Endometrial microvascular endothelial cells (primary cell): Measurements from ENCODE around the gene CHAT. TPM values are rescaled to one million over a fixed set of nuclear protein-coding genes. Genes with fewer than 3 reads are reported as not detected.

Source experiments
- in situ Hi-C: cut with HindIII; loops from 2 replicates; pipeline ENCODE4 v1.10.0; 2017; ENCODE audit warnings: low sequenced_read_pairs, low pct_unique_long_range_greater_than_20kb; ENCODE audit errors: inconsistent ontology term
- total RNA-seq: library from RNA; depleted of rRNA; stranded (reverse); fragments of >200 nt; gene quantifications from one replicate; pipeline ENCODE4 v1.2.3, GENCODE V29; 2015; ENCODE audit errors: inconsistent ontology term

The CHAT gene
- total RNA-seq, 1 donor from 2014 or later = not detected

DNA sequence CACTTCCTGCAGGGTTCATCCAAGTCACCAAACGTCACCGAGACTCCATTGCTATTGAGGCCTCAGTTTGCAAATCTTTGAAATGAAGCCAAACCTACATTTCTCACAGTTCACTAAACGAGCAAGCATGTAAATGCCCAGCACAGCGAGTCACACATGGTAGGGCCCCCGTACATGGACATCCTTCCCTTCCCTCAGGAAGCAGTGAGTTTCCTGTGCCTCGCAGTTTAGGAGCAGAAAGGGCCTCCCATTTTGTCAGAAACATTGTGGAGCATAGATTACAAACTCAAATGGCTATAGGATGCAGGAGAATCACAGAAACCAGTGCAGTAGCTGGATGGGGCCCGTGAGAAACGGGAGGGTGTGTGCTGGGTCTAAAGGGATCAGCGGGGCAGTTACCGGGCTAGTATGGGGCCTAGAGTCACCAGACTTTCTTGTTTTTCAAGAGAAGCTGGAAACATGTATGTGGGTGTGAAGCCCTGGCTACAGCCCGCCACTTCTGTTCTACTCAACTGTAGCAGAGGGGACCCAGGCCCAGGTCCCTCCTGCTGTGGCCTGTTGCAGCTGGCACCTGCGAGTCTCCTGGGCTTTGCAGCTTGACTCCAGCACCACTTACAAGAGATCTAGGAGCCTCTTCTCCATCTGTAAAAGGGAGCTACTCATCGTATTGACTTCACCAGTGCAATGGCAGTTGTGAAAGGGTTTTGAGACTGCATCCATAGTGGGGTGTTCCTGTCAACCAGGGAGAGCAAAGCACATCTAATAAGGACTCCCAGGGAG is 17.9 kb upstream of the CHAT start:
- in situ Hi-C loops = no loop called here

DNA sequence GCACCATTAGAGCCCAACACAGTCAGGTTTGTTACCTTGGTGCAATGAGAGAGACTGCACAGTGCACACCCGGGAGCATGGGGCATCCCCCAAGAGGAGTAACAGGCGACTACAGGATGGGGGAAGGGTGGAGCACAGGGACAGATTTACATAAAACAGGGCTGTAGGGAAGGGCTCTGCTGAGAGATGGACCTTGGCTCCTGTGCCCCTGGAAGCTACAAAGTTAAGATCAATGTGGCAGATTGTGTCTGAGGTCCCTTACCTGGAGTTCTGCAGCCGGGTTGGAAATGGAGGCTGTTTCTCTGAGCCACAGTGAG is 17.4 kb upstream of the CHAT start:
- in situ Hi-C loops = no loop called here

DNA sequence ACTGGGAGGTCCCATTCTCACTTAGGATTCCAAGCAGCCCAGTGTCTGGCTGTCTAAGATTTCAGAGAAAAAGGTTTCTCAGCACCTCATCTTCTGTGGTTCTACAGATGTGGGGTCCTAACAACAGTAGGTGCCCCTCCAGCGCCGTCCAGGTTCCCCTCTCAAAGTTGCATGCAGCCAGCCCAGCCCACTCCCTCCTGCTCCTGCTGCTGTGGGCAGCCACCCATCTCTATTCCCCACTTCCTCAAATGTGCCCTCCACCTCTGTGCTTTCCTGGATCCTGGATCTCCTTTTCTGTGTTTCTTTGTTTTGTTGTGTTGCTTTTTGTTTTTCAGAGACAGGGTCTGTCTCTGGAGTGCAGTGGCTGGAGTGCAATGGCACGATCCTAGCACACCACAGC is 17.0 kb upstream of the CHAT start:
- in situ Hi-C loops = no loop called here

DNA sequence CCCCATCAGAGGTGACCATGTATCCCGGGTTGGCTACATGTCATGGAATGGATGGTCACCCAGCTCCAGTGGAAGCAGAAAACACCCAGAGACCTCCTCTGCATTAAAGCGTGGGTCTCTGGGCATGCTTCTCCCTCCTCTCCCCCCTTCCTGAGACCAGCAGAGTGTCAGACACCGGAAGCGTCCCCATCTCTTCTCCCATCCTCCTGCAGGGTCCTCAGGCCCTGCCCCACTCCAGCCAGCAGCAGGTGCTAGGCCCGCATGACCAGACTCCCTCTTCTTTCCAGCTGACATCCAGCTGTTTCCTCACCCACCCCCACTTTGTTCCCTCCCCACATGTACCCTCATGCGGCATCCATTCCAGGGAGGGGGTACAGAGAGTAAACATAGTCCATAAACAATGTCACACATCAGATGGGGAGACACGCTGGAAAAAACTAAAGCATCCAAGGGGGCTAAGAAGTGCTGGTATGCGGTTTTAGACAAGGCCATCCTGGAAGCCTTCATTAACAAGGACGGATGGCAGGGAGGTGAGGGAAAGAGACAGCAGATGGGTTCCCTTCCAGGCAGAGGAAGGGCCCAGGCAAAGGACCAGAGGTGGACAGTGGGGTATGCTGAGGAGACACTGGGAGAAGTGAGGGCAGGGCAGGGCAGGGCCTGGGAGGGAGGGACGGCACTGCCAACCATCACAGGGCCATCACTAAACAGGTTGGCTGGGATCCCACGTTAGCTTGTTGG is 16.2 kb upstream of the CHAT start:
- in situ Hi-C loops = no loop called here

DNA sequence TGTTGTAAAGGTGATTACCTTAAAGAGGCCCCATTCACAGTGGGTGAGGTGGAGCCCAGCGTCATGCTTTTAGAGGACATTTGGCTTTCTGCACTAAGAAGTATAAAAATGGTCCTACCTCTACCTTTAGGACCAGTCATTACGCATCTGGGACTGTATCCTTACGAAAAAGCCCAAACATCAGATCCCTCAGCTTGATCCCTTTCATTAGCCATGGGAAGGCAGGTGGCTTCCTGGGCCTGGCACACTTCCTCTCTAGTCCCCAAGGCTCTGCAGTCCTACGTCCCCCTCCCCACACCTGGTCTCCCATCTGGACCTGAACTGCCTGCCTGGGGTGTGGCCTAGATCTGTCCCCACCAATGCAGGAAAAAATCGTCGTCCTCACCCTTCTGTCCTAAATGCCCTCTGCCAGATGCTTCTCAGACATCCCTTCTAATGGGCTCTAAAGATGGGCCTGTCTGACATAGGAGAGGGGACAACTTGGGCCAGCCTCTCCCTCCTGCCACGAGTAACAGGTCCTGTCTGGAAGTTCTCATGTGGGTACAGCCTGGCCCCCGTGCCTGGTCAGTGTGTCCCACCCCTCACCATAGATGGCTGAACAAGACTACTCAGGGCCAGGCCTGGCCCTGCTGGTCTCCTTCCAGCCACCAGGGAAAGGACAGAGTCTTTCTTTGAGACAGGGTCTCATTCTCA is 15.5 kb upstream of the CHAT start:
- in situ Hi-C loops = no loop called here

DNA sequence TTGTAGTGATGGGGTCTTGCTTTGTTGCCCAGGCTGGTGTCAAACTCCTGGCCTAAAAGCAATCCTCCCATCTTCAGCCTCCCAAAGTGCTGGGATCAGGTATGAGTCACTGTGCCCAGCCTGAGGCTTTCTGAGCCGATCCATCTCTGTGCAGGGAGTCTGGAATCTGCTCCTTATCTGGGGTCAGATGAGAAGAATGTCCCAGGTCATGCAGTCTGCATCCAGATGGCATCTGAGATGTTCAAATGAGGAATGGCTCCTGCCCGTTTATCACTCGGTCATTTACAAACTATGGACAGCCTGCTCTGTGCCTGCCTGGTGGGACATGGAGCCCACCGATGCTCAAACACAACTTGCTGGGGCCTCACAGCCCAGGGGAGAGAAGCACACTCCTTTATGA is 14.9 kb upstream of the CHAT start:
- in situ Hi-C loops = no loop called here

DNA sequence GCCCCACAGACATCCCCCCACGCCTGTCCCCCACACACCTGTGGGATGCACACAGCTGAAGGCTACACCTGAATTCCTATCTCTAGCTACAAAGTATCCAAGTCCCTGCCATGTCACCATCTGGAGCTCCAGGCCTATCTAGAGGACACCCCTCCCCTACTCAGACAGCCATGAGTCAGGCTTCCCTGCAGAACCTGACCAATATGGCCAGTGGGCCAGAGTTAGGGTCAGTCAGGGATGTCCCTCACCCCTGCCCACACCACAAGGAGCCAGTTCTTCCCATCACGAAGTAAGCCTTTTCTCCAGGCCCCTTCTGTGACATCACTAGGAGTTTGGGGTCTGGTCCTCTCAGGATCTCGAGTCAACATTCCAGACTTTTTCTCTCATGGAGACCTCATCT is 14.3 kb upstream of the CHAT start:
- in situ Hi-C loops = no loop called here

DNA sequence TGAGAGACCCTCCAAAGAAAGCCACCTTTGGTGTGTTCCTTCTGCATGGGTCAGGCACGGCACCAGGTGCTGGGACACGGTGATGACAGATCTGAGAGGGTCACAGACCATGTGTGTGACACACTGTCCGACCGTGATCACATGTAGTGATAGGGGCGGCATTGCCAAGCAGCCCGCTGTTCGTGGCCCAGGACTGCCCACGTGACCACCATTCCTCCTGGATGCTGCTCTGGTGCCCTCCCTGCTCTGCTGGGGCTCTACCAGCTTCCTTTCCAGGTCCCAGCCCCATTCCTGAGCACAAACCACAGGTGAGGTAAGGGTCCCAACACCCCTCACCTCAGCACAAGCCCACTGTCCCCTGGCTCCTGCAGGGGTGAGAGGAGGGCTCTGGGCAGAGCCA is 13.8 kb upstream of the CHAT start:
- in situ Hi-C loops = no loop called here

DNA sequence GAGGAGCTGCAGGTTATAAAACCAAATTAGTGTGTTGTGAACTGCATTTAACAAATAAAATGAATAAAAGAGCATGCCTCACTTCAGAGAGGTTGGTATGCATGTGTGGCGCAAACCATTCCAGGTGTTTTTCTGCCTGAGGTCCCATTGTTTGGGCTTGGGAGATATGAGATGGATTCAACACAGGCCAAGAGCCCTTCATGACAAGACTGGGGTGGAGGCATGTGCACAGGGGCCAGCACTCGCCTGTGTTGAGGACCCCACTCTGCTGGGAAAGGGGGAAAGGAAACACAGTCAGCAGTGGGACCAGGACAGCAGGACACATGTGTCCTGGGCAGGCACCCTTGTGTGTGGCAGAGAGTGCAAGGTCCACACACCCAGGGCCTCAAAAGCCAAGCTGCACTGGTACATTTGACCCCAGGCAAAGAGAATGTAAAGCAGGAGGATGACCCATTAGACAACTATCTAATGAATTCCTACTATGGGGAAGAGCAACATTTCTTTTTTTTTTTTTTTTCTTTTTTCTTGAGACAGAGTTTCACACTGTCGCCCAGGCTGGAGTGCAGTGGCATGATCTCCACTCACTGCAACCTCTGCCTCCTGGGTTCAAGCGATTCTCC is 12.9 kb upstream of the CHAT start:
- in situ Hi-C loops = no loop called here

DNA sequence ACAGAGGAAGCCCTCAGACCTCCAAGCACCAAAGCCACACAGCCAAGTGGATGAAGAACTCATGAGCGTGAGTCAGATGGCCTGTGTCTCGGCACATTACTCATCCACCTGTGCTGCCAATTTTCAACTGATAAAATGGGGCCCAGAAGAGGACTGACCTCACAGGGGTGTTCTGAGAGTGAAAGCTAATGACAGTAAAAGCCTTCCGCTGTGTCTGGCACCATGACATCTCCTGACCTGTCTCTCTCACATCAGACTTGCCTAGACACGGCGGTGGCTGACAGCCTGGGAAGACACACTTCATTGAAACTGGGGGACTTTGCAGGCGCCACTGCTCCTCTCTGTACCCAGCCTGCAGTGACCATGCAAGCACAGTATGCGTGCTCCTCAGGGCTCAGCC is 12.0 kb upstream of the CHAT start:
- in situ Hi-C loops = no loop called here

DNA sequence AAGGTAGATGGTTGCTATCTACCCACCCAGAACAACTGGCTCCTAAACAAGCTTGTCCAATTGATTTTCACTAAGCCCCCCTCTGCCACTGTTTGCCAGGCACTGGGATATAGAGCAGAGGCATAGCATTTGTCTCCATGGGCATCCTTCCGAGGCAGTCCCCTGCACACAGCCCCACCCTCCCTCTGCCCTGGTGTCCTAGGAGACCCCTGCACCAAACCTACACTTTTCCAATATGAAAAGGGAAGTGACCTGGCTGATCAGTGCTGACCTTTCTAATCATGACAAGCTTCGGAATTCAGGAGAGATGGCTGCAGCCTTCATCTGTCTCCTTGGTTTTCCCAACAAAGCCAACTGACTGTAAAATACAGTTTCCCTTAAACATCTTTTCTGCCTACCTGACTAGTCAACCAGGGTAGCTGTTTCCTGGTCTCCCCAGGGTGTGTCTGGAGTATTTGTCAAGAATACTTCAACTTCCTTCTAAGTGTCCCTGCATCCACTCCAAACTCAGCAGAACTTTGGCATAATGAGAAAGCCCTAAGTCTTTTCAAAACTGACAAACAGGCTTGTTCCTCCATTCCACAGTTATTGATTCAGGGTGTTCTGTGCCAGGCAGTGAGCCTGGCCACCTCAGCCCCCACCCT is 11.3 kb upstream of the CHAT start:
- in situ Hi-C loops = no loop called here

DNA sequence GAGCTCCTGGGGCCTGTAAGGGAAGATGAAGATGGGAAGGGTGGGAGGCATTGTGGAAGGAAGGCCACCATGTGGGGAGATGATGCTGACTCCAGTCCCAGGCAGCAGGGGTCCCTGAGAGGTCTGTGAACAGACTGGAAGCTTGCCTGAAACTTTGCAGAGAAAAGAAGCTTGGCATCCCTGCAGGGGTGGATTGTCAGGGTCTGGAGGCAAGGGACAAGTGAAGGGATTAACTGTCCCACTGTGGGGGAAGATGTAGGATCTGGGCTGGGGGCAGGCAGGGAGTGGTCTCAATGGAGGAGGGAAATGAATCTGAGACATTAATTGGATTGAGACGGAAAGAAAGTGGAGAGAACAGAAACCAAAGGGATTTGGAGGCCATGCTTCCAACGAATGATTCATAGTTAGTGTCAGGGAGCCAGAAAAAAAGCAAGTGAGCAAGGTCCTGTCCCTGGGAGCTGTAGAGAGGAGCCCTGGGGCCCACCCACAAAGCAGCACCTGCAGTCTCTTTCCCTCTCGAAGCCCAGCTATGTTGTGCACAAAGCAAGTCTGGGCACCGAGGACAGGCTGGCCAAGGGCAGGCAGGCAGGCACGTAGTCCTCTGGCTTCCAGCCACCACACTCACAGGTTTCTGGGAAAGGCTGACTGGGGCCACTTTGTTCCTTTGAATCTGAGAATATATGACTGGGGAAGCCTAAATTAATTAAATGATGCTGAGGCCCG is 8.5 kb upstream of the CHAT start:
- in situ Hi-C loops = no loop called here

DNA sequence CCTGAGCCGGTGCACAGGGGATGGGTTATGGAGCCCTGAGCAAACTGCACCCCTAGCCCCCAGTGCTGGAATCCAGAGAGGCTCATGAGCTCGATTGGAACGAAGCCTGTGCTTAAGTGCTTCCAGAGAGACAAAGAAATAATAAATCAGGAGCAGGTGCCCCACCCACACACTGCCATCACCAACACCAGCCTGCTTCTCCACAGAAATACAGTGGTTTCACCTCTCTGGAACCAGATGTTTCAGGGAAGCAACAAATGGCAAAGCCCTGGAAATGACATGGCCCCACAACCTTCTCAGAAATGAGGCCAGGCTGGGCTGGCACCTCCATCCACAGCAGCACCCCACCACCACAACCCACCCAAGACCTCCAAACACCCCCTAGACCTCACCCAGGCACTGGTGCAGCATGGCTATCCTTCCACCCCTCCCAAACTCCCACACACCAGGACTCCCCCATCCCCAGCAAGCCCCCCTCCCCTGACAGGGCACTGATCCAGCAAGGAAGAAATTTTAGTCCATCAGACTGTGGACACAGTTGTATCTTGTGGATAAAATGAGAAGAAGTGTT is 7.8 kb upstream of the CHAT start:
- in situ Hi-C loops = no loop called here

DNA sequence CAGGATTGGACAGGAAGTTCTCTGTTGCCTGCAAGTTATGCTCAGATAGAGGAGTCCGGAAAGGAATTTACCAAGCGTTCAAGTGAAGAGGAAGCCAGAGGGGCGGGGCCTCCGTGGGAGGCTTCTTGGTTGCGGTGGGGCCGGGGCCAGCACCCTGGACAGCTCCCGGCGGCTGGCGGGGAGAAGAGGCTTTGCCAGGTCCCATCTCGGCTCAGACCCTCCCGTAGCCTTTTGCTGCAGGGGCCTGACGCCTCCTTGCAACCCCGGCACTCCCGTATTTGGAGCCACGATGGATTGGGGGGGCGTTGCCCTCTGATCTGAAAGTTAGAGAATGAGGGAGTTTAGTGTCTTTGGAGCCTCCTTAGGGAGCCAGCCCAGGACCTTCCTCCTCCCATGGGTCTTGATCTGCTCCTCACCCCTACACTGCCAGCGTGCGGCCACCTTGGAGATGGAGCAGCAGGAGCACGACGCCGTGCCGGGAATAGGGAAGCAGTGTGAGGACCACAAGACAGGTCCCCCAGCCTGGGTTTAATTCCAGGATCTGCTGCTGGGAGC is 6.8 kb upstream of the CHAT start:
- in situ Hi-C loops = no loop called here

DNA sequence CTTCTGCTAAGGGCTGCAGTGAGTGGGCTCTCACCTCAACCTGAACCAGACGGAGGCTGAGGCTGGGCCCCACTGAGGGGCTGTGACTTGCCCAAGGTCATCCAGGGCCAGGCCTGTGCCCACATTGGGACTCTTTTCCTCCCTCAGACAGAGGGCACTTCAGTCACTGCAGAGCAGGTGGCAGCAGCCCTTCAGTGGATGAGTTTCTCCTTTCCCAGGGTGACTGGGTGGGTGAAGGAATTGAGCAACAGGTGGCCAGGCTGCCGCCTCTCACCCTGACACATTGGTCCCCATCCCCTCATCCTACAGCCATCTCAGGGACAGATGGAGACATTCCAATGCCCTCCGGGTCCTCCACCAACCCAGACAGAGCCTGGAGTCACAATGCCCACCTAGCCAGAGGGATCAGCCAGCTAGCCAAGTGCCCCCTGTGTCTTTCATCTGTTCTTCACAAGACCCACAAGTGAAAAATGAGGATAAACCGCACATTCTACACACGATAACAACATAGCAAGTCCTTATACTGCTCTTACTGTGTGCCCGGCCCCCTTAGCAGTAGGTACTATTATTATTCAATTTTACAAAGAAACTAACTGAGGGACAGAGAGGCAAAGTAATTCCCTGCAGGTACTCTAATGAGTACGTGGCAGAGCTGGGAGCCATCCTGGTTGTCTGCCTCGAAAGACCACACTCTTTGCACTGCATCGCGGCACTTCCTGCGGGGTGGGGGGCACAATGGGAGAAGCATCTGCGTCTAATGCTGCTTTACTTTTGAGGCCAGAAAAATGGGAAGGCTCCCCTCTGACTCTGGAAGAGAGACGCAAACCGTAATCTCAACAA is 5.5 kb upstream of the CHAT start:
- in situ Hi-C loops = no loop called here

DNA sequence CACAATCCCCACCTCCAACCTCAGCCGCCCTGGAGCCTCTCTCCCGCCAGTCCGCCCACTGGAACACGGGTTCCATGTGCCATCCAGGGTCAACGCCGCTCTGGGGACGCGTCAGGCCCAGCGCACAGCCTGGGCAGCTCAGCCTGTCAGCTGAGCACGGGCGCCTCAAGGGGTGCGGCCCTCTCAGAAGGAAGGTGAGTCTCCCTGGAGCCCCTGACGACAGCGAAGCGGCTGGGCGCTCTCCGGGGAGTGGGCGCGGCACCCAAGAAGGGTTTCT is 4.9 kb upstream of the CHAT start:
- in situ Hi-C loops = no loop called here

DNA sequence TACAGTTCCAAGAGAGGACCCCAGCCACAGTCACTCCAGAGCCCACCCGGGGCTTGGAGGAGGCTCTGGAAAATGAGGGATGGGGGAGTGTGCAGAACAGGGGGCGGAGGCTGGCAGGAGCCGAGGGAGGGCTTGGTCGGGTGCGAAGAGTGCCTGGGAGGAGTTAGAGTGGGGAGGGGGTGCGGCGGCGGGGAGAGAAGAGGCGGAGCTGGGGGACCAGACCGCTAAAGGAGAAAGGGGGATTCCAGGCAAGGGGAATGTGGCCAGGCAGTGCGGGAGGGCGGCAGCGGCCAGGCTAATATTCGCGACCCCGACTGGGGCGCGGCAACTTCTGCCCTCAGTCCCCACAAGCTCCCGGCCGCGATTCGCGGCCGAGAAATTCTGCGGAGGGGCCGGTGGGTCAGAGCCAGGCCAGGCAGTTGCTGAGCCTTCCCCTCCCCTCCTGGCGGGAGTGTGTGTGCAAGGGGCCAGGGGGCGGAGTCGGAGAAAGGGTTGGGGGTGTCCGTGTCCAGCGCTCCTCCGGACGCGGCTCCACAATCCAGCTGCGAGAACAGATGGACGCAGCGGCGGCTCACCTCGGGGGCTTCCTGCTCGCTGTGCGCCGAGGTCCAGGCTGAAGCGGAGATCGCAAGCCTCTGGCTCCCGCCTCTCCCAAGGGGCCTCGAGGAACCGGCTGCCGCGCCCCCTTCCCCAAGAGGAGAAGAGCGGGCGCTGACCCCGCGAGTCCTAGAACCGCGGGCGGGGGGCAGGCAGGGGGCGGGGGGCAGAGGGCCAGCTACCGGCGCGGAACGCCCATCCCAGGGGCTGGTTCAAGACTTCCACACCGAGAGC is 4.3 kb upstream of the CHAT start:
- in situ Hi-C loops = no loop called here
